SH-SY5Y (cell line): ENCODE data around the gene FYB1.

Experiments used
- GATA2 ChIP-seq: IDR thresholded peaks from 2 replicates; pipeline ENCODE4 v1.6.1; 2011; ENCODE audit warnings: mild to moderate bottlenecking, low read depth, low read length
- GATA3 ChIP-seq: IDR thresholded peaks from 2 replicates; pipeline ENCODE4 v1.6.1; 2011; ENCODE audit warnings: low read depth, mild to moderate bottlenecking, low read length, moderate library complexity

DNA sequence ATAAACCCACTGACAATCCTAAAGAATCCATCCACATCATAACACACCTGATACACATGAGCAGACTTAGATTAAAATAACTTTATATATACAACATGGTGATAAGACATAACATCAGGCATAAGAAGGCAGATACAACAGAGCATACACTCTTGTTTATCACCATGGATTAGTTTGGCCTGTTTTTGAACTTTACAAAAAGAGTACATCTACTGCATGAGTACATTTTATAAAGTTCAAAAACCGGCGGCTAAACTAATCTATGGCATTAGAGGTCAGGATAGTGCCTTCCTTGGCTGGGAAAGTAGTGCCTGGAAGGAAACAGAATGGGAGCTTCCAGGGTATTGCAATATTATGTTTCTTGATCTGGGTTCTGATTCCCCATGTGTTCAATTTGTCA, 160.3 kb downstream of the FYB1 start:
- no peak for TF ChIP-seq GATA2
- TF ChIP-seq GATA3: no peak
